GM12878 (cell line): Measurements from ENCODE around the gene MRPL54. TPM values are rescaled to one million over a fixed set of nuclear protein-coding genes. Genes with fewer than 3 reads are reported as not detected.

Source experiments
- CHD1 ChIP-seq: IDR thresholded peaks from 2 replicates; pipeline ENCODE4 v1.6.1; 2012; ENCODE audit warnings: low read depth, low read length, improper control_type of control experiment
- EED ChIP-seq: sonication (generic); IDR thresholded peaks from 2 replicates; pipeline ENCODE4 v1.6.1; 2016; ENCODE audit warnings: antibody characterized with exemption, low read depth
- ESRRA ChIP-seq: IDR thresholded peaks from 2 replicates; pipeline ENCODE4 v1.6.1; 2012; ENCODE audit warnings: mild to moderate bottlenecking, low read length, improper control_type of control experiment
- HDGF ChIP-seq: fragments of 450-650 bp; IDR thresholded peaks from 2 replicates; pipeline ENCODE4 v1.6.1; 2016; ENCODE audit warnings: antibody characterized with exemption
- IKZF1 ChIP-seq: fragments of 450-650 bp; conservative IDR thresholded peaks from 2 replicates; pipeline ENCODE4 v1.6.1; 2017; ENCODE audit warnings: antibody characterized with exemption, mild to moderate bottlenecking
- LARP7 ChIP-seq: fragments of 450-650 bp; IDR thresholded peaks from 2 replicates; pipeline ENCODE4 v1.6.1; 2017; ENCODE audit warnings: mild to moderate bottlenecking
- RAD51 ChIP-seq: fragments of 450-650 bp; IDR thresholded peaks from 2 replicates; pipeline ENCODE4 v1.6.1; 2016; ENCODE audit warnings: moderate library complexity, mild to moderate bottlenecking, inconsistent platforms
- RUNX3 ChIP-seq: IDR thresholded peaks from 2 replicates; pipeline ENCODE4 v1.6.1; 2012; ENCODE audit warnings: low read length, inconsistent platforms
- SMAD1 ChIP-seq: fragments of 450-650 bp; IDR thresholded peaks from 2 replicates; pipeline ENCODE4 v1.6.1; 2018; ENCODE audit warnings: mild to moderate bottlenecking, low read depth; ENCODE audit not compliant: partially characterized antibody
- TCF7 ChIP-seq: IDR thresholded peaks from 2 replicates; pipeline ENCODE4 v1.6.1; 2014; ENCODE audit warnings: antibody characterized with exemption, borderline replicate concordance
- ZNF622 ChIP-seq: fragments of 450-650 bp; IDR thresholded peaks from 2 replicates; pipeline ENCODE4 v1.6.1; 2017; ENCODE audit warnings: mild to moderate bottlenecking, inconsistent platforms
- polyA plus RNA-seq, 11 experiments: library from polyadenylated mRNA; depleted of rRNA in 4 of 11; unstranded in 6 of 11; stranded (reverse) in 5 of 11; fragments of >200 nt; fragmentation: Nextera tagmentation in 4 of 11; fragmentation: Illumina TruSeq in 1 of 11; extraction: Ambion mirVana in 4 of 11; extraction: Trizol in 1 of 11; gene quantifications; 1 replicate in 1 of 11; 2 replicates in 10 of 11; pipeline versions ENCODE4 v1.2.1 to v1.2.3, GENCODE V29; 2011 to 2016; ENCODE audit warnings: inconsistent platforms in 2 of 11, missing spikeins in 2 of 11, low read depth in 1 of 11
- total RNA-seq, 4 experiments: library from RNA; depleted of rRNA in 3 of 4; stranded (reverse); fragments of >200 nt in 3 of 4; fragmentation: Illumina TruSeq in 1 of 4; extraction: Trizol in 1 of 4; gene quantifications; 2 replicates each; pipeline versions ENCODE4 v1.2.1 to v1.2.3, GENCODE V29; 2013 to 2021
- TF ChIP-seq, protein P1 (sequence below): fragments of 450-650 bp; conservative IDR thresholded peaks from 2 replicates; pipeline ENCODE4 v1.6.1; 2017; ENCODE audit warnings: mild to moderate bottlenecking, moderate library complexity
- TF ChIP-seq, protein P2 (sequence below): fragments of 150-350 bp; IDR thresholded peaks from 2 replicates; pipeline ENCODE4 v1.6.1; 2016; ENCODE audit warnings: low read depth, low read length
- TF ChIP-seq, protein P3 (sequence below): fragments of 450-650 bp; IDR thresholded peaks from 2 replicates; pipeline ENCODE4 v1.6.1; 2016; ENCODE audit warnings: mild to moderate bottlenecking
- TF ChIP-seq, protein P4 (sequence below): fragments of 450-650 bp; IDR thresholded peaks from 2 replicates; pipeline ENCODE4 v1.6.1; 2016; ENCODE audit warnings: mild to moderate bottlenecking, moderate library complexity, borderline replicate concordance
- TF ChIP-seq, protein P5 (sequence below): fragments of 450-650 bp; IDR thresholded peaks from 2 replicates; pipeline ENCODE4 v1.6.1; 2017; ENCODE audit warnings: mild to moderate bottlenecking, low read depth, inconsistent platforms; ENCODE audit not compliant: poor library complexity, severe bottlenecking

The MRPL54 gene
- total and polyA plus RNA-seq, 10 of the 15 experiments (the other 5 are each of a cell fraction or from before 2014, with no cell fraction given): 3.1 to 98.7 (median 75.2) TPM

DNA sequence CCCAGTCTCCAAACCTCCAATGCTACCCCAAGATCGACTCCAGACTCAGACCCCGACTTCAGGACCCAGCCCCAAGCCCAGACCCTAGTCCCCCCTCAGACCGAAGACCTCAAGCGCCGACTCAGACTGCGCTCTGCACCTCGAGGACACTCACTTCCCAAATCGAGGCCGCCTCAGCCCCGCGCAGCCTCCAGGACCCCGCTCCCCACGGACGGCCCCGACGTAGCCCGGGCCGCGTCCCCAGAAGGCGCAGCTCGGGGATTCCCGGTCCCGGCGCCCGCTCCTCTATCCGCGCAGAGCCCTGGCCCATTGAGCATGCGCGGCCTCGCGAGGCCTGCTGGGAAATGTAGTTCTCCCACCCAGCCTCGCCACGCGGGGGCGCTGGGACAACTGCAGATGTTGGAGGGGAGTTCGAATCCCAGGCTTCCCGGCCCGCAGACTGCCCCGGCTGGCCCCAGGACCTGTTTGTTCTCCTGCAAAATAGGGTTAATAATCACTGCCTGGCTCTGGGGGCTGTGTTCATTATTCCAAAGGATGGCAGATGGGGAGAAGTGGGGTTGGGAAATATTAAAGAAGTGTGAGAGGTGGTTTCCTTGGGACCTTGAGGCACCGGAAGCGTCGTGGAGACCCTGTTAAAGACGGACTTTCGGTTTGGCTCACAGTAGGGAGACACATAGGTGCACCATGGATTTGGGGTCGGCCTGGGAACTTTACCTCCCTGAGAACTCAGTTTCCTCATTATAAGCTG lies 926 bp upstream of the MRPL54 start, which contains the start of gene APBA3 (continued):
- TF ChIP-seq, protein P1, sequence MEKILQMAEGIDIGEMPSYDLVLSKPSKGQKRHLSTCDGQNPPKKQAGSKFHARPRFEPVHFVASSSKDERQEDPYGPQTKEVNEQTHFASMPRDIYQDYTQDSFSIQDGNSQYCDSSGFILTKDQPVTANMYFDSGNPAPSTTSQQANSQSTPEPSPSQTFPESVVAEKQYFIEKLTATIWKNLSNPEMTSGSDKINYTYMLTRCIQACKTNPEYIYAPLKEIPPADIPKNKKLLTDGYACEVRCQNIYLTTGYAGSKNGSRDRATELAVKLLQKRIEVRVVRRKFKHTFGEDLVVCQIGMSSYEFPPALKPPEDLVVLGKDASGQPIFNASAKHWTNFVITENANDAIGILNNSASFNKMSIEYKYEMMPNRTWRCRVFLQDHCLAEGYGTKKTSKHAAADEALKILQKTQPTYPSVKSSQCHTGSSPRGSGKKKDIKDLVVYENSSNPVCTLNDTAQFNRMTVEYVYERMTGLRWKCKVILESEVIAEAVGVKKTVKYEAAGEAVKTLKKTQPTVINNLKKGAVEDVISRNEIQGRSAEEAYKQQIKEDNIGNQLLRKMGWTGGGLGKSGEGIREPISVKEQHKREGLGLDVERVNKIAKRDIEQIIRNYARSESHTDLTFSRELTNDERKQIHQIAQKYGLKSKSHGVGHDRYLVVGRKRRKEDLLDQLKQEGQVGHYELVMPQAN: peak; percentile 83; the same call in 1 of the 2 replicates
- TF ChIP-seq, protein P2, sequence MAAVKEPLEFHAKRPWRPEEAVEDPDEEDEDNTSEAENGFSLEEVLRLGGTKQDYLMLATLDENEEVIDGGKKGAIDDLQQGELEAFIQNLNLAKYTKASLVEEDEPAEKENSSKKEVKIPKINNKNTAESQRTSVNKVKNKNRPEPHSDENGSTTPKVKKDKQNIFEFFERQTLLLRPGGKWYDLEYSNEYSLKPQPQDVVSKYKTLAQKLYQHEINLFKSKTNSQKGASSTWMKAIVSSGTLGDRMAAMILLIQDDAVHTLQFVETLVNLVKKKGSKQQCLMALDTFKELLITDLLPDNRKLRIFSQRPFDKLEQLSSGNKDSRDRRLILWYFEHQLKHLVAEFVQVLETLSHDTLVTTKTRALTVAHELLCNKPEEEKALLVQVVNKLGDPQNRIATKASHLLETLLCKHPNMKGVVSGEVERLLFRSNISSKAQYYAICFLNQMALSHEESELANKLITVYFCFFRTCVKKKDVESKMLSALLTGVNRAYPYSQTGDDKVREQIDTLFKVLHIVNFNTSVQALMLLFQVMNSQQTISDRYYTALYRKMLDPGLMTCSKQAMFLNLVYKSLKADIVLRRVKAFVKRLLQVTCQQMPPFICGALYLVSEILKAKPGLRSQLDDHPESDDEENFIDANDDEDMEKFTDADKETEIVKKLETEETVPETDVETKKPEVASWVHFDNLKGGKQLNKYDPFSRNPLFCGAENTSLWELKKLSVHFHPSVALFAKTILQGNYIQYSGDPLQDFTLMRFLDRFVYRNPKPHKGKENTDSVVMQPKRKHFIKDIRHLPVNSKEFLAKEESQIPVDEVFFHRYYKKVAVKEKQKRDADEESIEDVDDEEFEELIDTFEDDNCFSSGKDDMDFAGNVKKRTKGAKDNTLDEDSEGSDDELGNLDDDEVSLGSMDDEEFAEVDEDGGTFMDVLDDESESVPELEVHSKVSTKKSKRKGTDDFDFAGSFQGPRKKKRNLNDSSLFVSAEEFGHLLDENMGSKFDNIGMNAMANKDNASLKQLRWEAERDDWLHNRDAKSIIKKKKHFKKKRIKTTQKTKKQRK: no peak
- TF ChIP-seq, protein P3, sequence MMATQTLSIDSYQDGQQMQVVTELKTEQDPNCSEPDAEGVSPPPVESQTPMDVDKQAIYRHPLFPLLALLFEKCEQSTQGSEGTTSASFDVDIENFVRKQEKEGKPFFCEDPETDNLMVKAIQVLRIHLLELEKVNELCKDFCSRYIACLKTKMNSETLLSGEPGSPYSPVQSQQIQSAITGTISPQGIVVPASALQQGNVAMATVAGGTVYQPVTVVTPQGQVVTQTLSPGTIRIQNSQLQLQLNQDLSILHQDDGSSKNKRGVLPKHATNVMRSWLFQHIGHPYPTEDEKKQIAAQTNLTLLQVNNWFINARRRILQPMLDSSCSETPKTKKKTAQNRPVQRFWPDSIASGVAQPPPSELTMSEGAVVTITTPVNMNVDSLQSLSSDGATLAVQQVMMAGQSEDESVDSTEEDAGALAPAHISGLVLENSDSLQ: no peak
- TF ChIP-seq RUNX3: peak; percentile 23; the same call in 1 of the 2 replicates
- no peak for TF ChIP-seq ZNF622
- TF ChIP-seq ESRRA: peak; percentile 33; the same call in 1 of the 2 replicates
- no peak for TF ChIP-seq TCF7
- TF ChIP-seq LARP7: peak; percentile 84
- peak; percentile 99 for TF ChIP-seq IKZF1
- TF ChIP-seq SMAD1: peak; percentile 63
- no peak; the same call in 1 of the 2 replicates for TF ChIP-seq RAD51
- TF ChIP-seq, protein P4, sequence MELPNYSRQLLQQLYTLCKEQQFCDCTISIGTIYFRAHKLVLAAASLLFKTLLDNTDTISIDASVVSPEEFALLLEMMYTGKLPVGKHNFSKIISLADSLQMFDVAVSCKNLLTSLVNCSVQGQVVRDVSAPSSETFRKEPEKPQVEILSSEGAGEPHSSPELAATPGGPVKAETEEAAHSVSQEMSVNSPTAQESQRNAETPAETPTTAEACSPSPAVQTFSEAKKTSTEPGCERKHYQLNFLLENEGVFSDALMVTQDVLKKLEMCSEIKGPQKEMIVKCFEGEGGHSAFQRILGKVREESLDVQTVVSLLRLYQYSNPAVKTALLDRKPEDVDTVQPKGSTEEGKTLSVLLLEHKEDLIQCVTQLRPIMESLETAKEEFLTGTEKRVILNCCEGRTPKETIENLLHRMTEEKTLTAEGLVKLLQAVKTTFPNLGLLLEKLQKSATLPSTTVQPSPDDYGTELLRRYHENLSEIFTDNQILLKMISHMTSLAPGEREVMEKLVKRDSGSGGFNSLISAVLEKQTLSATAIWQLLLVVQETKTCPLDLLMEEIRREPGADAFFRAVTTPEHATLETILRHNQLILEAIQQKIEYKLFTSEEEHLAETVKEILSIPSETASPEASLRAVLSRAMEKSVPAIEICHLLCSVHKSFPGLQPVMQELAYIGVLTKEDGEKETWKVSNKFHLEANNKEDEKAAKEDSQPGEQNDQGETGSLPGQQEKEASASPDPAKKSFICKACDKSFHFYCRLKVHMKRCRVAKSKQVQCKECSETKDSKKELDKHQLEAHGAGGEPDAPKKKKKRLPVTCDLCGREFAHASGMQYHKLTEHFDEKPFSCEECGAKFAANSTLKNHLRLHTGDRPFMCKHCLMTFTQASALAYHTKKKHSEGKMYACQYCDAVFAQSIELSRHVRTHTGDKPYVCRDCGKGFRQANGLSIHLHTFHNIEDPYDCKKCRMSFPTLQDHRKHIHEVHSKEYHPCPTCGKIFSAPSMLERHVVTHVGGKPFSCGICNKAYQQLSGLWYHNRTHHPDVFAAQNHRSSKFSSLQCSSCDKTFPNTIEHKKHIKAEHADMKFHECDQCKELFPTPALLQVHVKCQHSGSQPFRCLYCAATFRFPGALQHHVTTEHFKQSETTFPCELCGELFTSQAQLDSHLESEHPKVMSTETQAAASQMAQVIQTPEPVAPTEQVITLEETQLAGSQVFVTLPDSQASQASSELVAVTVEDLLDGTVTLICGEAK: peak; percentile 88
- 0 out of 2 replicates have a peak, but pooled peaks have one; percentile 61 for TF ChIP-seq HDGF
- TF ChIP-seq, protein P5, sequence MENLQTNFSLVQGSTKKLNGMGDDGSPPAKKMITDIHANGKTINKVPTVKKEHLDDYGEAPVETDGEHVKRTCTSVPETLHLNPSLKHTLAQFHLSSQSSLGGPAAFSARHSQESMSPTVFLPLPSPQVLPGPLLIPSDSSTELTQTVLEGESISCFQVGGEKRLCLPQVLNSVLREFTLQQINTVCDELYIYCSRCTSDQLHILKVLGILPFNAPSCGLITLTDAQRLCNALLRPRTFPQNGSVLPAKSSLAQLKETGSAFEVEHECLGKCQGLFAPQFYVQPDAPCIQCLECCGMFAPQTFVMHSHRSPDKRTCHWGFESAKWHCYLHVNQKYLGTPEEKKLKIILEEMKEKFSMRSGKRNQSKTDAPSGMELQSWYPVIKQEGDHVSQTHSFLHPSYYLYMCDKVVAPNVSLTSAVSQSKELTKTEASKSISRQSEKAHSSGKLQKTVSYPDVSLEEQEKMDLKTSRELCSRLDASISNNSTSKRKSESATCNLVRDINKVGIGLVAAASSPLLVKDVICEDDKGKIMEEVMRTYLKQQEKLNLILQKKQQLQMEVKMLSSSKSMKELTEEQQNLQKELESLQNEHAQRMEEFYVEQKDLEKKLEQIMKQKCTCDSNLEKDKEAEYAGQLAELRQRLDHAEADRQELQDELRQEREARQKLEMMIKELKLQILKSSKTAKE: no peak
- no peak for TF ChIP-seq CHD1
- peak; percentile 17; the same call in 1 of the 2 replicates for TF ChIP-seq EED
